GM12873 (cell line): ENCODE data around the gene CHRD.

ENCODE experiments used
- CTCF ChIP-seq: IDR thresholded peaks from 2 replicates; pipeline ENCODE4 v1.5.1; 2012; ENCODE audit warnings: low read depth, mild to moderate bottlenecking, moderate library complexity, low read length, control low read depth; ENCODE audit not compliant: insufficient read depth; ENCODE audit errors: missing control alignments

Gene CHRD

GRCh38 chr3:184379358-184380184 lies at the start of gene CHRD:
CHRD (plus strand) TSS chr3:184380054; CDS start chr3:184380319, 265 bp downstream.
- no peak for TF ChIP-seq CTCF

- no peak for TF ChIP-seq CTCF
Measured at GRCh38 chr3:184332370-184333090, 47.3 kb upstream of the CHRD start.

- no peak for TF ChIP-seq CTCF
Measured at GRCh38 chr3:184333190-184333589, 46.7 kb upstream of the CHRD start.

DNA sequence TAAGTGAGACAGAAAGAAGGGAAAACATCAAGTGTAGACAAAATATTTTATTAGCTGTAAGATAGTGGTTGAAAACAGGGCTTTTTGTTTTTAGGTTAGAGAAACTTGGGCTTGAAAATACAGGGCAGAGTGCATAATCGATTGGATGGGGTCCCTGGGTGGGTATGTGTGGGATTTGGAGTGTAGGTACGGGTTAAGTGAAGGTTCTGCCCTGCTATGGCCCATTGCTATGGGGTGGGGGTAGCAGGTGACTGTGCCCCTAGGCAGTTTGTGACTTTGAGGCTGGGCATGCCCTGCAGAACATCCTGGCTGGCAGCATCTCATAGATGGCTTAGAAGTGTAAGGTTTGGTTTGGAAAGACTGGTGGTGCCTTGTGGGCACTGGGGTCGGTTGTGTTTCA lies 46.2 kb upstream of the CHRD start:
- no peak for TF ChIP-seq CTCF

DNA sequence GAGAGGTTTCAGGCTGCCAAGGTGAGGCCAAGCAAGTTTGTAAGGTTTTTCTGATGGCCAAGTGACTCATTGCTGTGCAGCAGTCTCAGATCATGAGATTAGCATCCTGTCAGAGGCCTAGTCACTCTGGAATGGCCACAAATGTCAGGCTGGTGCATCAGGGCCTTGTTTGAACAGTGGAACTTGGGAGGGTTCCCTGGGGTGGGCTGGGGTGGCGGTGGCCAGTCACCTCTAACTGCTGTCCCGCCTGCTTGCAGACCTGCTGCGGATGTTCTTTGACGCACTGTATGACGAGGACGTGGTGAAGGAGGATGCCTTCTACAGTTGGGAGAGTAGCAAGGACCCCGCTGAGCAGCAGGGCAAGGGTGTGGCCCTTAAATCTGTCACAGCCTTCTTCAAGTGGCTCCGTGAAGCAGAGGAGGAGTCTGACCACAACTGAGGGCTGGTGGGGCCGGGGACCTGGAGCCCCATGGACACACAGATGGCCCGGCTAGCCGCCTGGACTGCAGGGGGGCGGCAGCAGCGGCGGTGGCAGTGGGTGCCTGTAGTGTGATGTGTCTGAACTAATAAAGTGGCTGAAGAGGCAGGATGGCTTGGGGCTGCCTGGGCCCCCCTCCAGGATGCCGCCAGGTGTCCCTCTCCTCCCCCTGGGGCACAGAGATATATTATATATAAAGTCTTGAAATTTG lies 45.2 kb upstream of the CHRD start:
- no peak for TF ChIP-seq CTCF

DNA sequence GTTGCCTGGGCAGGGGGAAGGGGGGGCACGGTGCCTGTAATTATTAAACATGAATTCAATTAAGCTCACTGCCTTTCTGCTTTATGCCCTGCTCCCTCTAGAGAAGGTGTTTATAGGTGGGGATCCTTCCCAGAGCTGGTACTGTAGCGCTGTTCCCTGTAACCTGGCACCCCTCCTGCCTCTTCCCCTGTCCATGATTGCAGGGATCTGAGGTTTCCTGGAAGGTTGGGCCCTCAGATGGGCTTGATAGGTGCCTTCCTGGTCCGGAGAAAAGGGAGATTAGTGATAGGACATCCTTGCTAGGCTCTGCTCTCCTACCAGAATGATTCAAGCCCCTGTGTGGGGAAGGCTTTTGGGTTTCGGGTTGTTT lies 44.6 kb upstream of the CHRD start:
- no peak for TF ChIP-seq CTCF
